Measurements from ENCODE around the gene EEF1A2. TPM values are rescaled to one million over a fixed set of nuclear protein-coding genes. Genes with fewer than 3 reads are reported as not detected.

The EEF1A2 gene
- polyA plus RNA-seq, 1 donor from 2014 or later, result not detected

DNA sequence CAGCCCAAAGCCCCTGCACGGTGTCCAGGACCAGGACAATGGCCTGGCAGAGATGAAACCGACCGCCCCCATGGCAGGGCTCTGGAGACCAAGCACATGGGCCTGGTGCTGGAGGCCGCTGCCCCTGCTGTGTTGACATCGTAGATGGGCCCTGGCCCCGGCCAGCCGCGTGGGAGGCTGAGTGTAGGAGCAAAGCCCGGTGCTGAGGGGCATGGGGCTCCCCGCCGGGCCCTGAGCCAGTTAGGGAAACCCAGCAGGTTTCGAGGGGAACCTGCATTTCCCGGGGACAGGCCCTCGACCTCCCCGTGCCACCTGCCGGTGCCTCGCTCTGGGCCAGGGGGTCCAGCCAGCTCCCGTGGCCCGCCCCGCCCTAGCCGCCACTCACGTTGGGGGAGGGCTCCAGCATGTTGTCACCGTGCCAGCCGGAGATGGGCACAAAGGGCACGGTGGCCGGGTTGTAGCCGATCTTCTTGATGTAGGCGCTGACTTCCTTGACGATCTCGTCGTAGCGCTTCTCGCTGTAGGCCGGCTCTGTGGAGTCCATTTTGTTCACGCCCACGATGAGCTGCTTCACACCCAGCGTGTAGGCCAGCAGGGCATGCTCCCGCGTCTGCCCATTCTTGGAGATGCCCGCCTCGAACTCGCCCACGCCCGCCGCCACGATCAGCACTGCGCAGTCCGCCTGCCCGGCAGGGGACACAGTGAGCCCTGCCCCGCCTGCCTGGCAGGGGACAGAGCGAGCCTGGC, 4.3 kb downstream of the EEF1A2 start:
- Mint-ChIP-seq H3K27ac (no peak overlapping the region), H3K9me3 (no peaks in the 10 kb centered on the region), H3K4me3 (no peak overlapping the region), H3K27me3 (peaks cover 18% of the 10 kb centered on the region), H3K4me1 (peaks cover 0 to 1% (median 0%) of the 10 kb centered on the region in 3 donors), H3K36me3 (no peaks in the 10 kb centered on the region)

DNA sequence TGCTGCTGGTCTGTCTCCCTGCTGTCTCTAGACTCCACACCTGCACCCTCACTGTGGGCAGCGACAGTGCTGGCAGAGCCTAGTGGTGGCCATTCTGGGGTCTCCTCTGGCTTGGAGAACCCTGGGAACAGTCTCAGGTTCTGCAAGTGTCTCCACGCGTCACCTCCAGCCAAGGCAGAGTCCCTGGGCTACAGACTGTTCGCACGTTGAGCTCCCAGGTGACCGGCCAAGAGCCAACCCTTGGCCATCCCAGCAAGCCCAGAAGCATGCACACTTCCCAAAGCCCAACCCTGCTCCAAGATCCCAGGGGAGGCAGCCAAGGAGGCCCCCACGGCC, 4.8 kb downstream of the EEF1A2 start:
- peaks cover 0 to 1% (median 0%) of the 10 kb centered on the region in 3 donors for H3K4me1 Mint-ChIP-seq
- H3K27me3 Mint-ChIP-seq, result peaks cover 23% of the 10 kb centered on the region
- H3K9me3 Mint-ChIP-seq, result no peaks in the 10 kb centered on the region

DNA sequence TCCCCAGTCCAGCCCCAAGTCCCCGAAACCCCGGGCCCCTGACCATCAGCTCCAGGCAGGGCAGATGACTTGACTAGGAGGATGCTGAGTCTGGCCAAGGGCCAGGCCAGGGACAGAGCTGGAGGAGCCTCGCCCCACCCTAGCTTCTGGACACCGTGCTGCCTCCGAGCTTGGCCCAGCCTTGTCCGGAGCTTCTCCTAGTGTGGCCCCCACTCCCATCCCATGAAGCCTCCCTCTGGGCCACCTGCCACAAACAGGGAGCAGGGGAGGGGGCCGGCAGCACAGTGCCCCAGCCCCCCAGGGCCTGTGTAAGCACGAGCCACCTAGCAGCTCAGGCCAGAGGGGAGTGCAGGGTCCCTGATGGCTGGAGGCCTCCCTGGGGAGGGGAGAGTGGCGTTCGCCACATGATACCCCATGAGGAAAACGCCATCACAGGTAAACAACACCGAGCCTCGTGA, 5.3 kb downstream of the EEF1A2 start:
- Mint-ChIP-seq H3K36me3 (no peaks in the 10 kb centered on the region), H3K9me3 (no peaks in the 10 kb centered on the region), H3K27ac (no peak overlapping the region), H3K27me3 (peaks cover 23% of the 10 kb centered on the region), H3K4me3 (no peak overlapping the region), H3K4me1 (peaks cover 0 to 1% (median 0%) of the 10 kb centered on the region in 3 donors)

More for the DNA sequence above, 4.8 kb downstream of the EEF1A2 start:
- Mint-ChIP-seq H3K36me3 (no peaks in the 10 kb centered on the region), H3K4me3 (no peak overlapping the region), H3K27ac (no peak overlapping the region)

DNA sequence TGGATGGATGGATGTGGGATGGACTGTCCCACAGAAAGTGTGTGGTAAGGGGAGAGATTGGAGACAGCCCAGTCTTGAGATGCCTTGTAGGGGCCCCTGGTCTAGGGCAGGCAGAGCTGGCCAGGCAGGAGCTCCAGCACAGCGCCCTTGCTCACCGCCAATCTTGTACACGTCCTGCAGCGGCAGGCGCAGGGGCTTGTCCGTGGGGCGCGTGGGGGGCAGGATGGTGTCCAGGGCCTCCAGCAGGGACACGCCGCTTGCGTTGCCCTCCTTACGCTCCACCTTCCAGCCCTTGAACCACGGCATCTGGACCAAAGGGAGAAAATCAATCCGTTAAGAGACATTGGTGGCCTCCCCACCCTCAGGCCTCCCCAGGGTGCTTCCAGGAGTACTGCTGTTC, 5.9 kb downstream of the EEF1A2 start:
- Mint-ChIP-seq H3K4me3 (no peak overlapping the region), H3K36me3 (no peaks in the 10 kb centered on the region), H3K27ac (no peak overlapping the region), H3K4me1 (peaks cover 0 to 1% (median 0%) of the 10 kb centered on the region in 3 donors), H3K9me3 (no peaks in the 10 kb centered on the region), H3K27me3 (peaks cover 23% of the 10 kb centered on the region)

DNA sequence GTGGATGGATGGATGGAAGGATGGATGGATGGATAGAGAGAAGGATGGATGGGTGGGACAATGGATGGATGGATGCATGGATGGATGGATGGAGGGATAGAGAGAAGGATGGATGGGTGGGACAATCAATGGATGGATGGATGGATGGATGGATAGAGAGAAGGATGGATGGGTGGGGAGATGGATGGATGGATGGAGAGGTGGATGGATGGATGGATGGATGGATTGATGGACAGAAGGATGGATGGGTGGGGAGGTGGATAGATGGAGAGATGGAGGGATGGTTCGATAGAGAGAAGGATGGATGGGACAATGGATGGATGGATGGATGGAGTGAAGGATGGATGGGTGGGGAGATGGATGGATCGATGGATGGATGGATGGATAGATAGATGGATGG, 6.4 kb downstream of the EEF1A2 start:
- Mint-ChIP-seq H3K36me3 (no peaks in the 10 kb centered on the region), H3K9me3 (no peaks in the 10 kb centered on the region), H3K27ac (no peak overlapping the region), H3K4me1 (peaks cover 0 to 1% (median 0%) of the 10 kb centered on the region in 3 donors), H3K4me3 (peak overlapping the region in 1 of 4 donors; percentile 26), H3K27me3 (peaks cover 18% of the 10 kb centered on the region)

DNA sequence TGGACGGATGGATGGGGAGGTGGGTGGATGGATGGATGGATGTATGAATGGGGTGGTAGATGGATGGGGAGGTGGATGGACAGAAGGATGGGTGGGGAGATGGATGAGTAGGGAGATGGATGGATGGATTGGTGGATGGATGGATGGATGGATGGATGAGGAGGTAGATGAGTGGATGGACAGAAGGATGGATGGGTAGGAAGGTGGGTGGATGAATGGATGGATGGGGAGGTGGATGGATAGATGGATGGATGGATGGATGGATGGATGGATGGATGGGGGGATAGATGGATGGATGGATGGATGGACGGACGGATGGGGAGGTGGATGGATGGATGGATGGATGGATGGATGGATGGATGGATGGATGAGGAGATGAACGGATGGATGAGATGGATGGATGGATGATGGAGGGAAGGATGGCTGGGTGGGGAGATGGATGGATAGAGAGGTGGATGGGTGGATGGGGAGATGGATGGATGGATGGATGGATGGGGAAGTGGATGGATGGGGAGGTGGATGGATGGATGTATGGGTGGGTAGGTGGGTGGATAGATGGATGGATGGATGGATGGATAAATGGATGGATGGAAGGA, 7.2 kb downstream of the EEF1A2 start:
- Mint-ChIP-seq H3K4me3 (no peak overlapping the region), H3K4me1 (no peaks in the 10 kb centered on the region), H3K27me3 (peaks cover 18% of the 10 kb centered on the region), H3K27ac (no peak overlapping the region), H3K36me3 (no peaks in the 10 kb centered on the region), H3K9me3 (no peaks in the 10 kb centered on the region)

DNA sequence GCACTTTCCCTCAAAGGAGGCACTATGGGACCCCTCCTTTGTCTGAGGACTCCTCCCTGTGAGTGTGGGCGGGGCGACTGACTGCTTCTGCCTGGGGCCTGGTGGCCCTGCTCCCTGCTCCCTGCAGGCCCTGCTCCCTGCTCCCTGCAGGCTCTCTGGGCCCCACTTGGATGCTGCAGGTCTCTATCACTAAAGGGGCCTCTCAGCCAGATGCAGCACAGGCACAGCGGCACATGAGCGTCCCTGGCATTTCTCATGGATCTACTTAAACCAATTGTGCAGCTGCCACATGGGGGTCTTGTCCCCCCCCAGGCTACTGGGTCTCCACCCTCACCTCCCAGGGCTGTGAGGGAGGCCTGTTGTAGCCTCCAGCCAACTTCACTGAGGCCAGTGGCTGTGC, 7.8 kb downstream of the EEF1A2 start:
- Mint-ChIP-seq H3K36me3 (no peaks in the 10 kb centered on the region), H3K27ac (no peak overlapping the region), H3K4me3 (no peak overlapping the region), H3K9me3 (no peaks in the 10 kb centered on the region), H3K4me1 (no peaks in the 10 kb centered on the region), H3K27me3 (peaks cover 19% of the 10 kb centered on the region)

DNA sequence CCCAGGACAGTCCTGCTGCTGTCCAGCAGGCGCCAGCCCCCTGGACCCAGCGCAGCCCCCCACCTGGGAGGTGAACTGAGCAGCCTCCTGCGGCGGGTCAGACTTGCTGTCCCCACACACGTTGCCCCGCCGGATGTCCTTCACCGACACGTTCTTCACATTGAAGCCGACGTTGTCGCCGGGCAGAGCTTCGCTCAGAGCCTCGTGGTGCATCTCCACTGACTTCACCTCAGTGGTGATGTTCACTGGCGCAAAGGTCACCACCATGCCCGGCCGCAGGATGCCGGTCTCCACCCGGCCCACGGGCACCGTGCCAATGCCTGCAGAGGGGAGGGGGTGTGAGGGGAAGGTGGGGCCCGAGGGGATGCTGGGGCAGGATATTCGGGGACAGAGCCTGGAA, 8.5 kb downstream of the EEF1A2 start:
- H3K4me3 Mint-ChIP-seq, result no peak overlapping the region
- H3K27me3 Mint-ChIP-seq, result peaks cover 21% of the 10 kb centered on the region
- H3K36me3 Mint-ChIP-seq, result no peaks in the 10 kb centered on the region
- no peaks in the 10 kb centered on the region for H3K9me3 Mint-ChIP-seq
- H3K4me1 Mint-ChIP-seq, result no peaks in the 10 kb centered on the region
- no peak overlapping the region for H3K27ac Mint-ChIP-seq

DNA sequence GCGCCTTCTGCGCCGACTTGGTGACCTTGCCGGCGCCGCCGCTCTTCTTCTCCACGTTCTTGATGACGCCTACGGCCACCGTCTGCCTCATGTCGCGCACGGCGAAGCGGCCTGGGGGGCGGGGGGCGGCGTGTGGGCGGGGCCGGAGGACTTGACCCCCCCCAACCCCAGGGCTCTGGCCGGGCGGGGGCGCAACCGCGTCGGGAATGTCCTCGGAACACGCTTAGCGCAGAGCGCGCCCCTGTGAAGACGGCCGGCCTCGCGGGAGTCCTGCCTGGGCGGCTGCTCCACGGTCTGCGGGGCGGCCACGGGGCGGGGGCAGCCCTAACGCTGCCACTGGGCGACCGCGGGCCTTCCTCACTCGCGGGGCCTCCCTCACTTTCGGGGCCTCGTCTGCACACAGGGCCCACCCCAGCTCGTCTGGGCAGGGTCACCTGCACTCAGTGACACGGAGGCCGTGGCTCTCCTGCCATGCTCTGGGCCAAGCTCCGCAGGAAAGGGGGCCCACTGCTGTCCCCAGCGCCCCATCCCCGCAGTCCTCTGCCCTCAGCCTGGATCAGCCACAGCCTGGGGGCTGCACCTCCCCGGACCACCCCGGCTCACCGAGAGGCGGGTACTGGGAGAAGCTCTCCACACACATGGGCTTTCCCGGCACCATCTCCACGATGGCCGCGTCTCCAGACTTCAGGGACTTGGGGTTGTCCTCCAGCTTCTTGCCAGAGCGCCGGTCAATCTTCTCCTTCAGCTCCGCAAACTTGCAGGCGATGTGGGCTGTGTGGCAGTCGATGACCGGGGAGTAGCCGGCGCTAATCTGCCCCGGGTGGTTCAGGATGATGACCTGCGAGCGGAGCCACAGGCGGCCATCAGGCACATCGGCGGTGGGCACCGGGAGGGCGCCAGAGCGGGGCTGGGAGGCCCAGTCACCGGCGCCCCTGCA, 10.3 kb downstream of the EEF1A2 start:
- Mint-ChIP-seq H3K27me3 (peaks cover 22% of the 10 kb centered on the region), H3K4me3 (no peak overlapping the region), H3K27ac (no peak overlapping the region)

DNA sequence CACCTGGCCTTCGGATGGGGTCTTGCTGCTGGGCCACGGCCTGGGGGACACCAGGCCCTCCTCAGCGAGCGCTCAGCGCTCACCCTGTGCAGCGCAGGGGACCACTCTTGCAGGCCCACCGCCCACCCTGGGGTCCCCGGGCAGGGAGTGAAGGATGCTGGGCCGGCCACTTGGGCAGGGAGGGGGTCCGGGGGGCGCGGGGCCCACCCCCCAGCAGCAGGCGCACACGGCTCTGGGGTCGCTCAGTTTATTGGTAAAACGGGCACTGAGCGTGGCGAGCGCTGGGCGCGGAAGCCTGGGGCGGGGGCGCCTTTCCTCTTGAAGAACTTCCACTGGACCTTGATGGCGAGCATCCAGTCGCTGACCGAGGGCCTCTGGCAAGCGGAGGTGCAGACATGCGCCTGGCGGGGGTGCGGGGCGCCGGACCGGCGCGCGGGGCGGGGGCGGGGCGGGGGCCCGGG, 11.1 kb downstream of the EEF1A2 start:
- Mint-ChIP-seq H3K36me3 (no peaks in the 10 kb centered on the region), H3K9me3 (no peaks in the 10 kb centered on the region), H3K4me1 (no peaks in the 10 kb centered on the region), H3K27ac (no peak overlapping the region), H3K4me3 (no peak overlapping the region), H3K27me3 (peaks cover 24% of the 10 kb centered on the region)

More for the DNA sequence above, 10.3 kb downstream of the EEF1A2 start:
- Mint-ChIP-seq H3K36me3 (no peaks in the 10 kb centered on the region), H3K4me1 (no peaks in the 10 kb centered on the region), H3K9me3 (no peaks in the 10 kb centered on the region)

DNA sequence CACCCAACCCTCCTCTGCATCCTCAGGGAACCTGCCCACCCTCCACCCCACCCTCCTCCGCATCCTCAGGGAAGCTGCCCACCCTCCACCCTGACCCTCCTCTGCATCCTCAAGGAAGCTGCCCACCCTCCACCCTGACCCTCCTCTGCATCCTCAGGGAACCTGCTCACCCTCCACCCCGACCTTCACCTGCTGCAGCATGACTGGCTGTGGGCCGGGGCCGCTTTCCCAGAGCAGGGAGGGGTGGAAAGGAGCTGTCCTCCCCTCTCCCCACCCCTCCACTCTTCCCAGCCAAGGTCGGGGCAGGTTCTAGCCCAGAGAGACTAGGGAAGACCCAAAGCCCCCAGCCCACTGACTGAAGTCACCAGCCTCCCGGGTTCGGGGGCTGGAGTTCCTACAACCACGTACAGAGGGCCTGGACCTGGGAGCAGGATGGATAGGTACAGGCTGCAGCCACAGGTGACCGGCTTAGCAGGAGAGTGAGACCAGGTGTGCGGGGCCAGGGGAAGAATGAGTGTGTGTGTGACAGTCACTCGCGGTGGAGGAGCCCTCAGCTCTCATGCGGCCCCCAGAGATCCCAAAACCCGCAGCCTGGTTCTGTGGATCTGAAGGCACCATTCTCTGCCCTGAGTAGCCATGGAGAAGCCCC, 11.6 kb downstream of the EEF1A2 start:
- H3K4me1 Mint-ChIP-seq, result peaks cover 0 to 2% (median 0%) of the 10 kb centered on the region in 3 donors
- peaks cover 25% of the 10 kb centered on the region for H3K27me3 Mint-ChIP-seq
- no peak overlapping the region for H3K4me3 Mint-ChIP-seq
- no peak overlapping the region for H3K27ac Mint-ChIP-seq
- H3K9me3 Mint-ChIP-seq, result no peaks in the 10 kb centered on the region
- no peaks in the 10 kb centered on the region for H3K36me3 Mint-ChIP-seq

DNA sequence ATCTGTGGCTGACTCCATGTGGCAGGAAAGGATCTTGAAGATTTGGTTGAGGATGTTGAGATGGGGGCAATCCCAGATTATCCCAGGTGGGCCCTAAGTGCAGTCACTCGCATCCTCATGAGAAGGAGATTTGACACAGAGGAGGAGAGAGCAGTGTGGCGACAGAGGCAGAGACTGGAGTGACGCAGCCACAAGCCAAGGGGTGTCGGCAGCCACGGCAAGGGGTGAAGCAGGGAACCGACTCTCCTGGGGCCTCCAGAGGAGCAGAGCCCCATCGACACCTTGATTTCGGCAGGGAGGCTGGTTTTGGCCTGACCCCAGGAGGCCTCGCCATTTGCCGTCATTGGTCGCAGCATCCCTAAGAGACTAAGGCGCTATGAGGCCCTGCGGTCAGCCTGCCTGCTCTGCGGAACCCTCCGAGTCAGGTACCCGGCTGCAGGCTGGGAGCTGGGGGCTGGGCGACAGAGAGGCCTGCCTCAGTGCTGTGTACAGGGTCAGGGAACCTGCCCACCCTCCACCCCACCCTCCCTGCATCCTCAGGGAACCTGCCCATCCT, 12.5 kb downstream of the EEF1A2 start:
- Mint-ChIP-seq H3K4me3 (no peak overlapping the region), H3K27me3 (peaks cover 28% of the 10 kb centered on the region), H3K27ac (no peak overlapping the region), H3K36me3 (no peaks in the 10 kb centered on the region), H3K4me1 (peaks cover 0 to 2% (median 0%) of the 10 kb centered on the region in 3 donors), H3K9me3 (no peaks in the 10 kb centered on the region)

DNA sequence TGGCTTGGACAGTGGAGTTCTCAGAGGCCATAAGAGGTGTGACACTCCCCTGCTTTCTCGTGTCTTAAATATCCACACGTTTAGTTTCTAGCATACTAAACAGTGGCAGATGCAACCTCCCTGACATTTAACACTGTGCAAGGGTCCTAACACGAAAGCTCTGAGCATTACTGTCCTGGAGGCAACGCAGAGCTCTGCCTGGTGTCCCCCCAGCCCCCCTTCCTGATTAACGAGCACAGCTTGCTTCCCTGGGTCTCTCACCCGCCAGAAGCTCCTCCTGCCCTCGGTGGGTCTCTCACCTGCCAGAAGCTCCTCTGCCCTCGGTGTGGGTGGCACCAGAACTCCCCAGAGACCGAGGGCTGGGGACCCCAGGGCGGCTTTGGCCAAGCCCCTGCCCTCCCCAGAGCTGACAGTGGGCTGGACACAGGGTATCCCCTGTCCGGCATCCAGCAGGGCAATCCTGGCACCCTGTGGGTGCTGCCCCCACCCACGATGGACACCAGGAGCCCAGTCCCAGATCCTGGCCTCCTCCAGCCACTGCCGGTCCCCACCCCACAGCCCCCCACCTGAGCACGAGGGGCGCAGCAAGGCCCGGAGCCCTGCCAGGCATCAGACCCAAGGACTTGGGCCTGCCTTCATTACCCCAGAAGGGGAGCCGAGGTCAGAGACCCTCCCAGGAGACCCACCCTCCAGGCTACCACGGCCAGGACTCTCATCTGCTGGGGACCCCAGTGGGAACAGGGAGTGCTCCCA, 14.1 kb downstream of the EEF1A2 start:
- H3K36me3 Mint-ChIP-seq, result no peaks in the 10 kb centered on the region

DNA sequence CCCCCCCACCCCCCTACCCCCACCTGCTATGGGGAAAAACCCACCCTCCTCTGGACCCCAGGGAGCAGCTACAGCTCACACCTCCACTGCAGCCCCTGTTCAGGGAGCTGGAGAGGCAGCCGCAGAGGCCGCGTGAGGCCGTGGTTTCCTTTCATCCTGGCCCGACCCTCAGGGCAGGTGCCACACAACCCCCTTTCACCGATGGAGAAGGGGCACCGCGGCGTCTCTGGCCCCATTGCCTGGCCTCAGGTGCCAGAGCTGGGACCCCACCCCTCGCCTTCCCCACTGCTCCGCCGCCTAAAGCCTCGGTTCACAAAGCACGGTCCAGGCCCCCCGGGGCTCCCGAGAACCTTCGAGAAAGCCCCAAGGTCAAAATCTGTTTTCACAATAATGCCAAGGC, 14.6 kb downstream of the EEF1A2 start:
- no peak overlapping the region for H3K4me3 Mint-ChIP-seq
- no peaks in the 10 kb centered on the region for H3K9me3 Mint-ChIP-seq
- H3K27ac Mint-ChIP-seq, result no peak overlapping the region
- peaks cover 0 to 2% (median 0%) of the 10 kb centered on the region in 3 donors for H3K4me1 Mint-ChIP-seq
- no peaks in the 10 kb centered on the region for H3K36me3 Mint-ChIP-seq
- peaks cover 25% of the 10 kb centered on the region for H3K27me3 Mint-ChIP-seq

More for the DNA sequence above, 14.1 kb downstream of the EEF1A2 start:
- Mint-ChIP-seq H3K4me1 (peaks cover 0 to 2% (median 0%) of the 10 kb centered on the region in 3 donors), H3K27me3 (peaks cover 27% of the 10 kb centered on the region), H3K9me3 (no peaks in the 10 kb centered on the region), H3K4me3 (no peak overlapping the region), H3K27ac (no peak overlapping the region)
